Heart left ventricle (tissue), 13 donors: ENCODE measurements around the gene ZGPAT.

ENCODE experiments used
- POLR2A ChIP-seq, 2 donors: fragments of 450-650 bp; IDR thresholded peaks; one replicate each; pipeline ENCODE4 v1.6.1; 2017; ENCODE audit warnings: antibody characterized with exemption in 2 of 2, mild to moderate bottlenecking in 2 of 2, moderate library complexity in 2 of 2
- TF ChIP-seq, protein P1 (sequence below), 12 donors: fragments of 200-600 bp; sonication (generic) in 4 of 12; IDR thresholded peaks; one replicate each; pipeline versions ENCODE4 v1.5.0 to v1.8.0; 2018 to 2022; ENCODE audit warnings: antibody characterized with exemption in 12 of 12, mild to moderate bottlenecking in 5 of 12
- donor health status: ischemic (EF 13 %, LVEDD 7.1; RV severe dilation, severe dysfunction).
- donor health status: DM: no; HTN: yes; CAD: no.
- donor health status: DM: no; HTN: no; CAD: no.
- donor health status: ischemic (EF 25% LVEDD 6.9; RV normal size, moderate dysfunction).
- donor health status: ischemic (EF 25% LVEDD 5.7; RV mildly dilated, moderate dysfunction).
- donor health status: ischemic (EF 35%, LVEDD 5.7; RV mildly dilated, moderate dysfunction).
- donor health status: nonischemic (EF 11% LVEDD 7.7; RV severe dilation, severe dysfunction).
- donor health status: DM: yes; HTN: yes; CAD: no.
- donor health status: PGD.
- donor health status: ischemic (EF 29% LVEDD 5.4; RV normal size, mild dysfunction).
- donor health status: nonischemic (EF 23%, LVEDD 6.1; RV moderate dilation, normal function).

DNA sequence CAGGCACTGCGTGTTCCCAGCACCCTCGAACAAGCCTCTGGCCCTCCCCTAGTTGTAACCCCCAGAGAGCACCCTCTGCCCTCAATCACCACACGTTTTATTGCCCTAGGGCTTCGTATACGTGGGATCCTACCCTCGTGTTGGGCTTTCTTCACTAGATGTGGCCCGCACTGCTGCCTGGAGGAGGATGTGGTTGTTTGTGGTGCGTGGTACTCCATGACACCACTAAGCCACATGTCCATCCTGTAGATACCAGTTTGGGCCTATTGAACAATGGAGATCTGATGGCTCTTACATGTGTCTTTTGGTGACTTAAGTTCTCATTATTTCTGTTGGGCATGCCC lies 48.8 kb downstream of the ZGPAT start:
- TF ChIP-seq, protein P1, sequence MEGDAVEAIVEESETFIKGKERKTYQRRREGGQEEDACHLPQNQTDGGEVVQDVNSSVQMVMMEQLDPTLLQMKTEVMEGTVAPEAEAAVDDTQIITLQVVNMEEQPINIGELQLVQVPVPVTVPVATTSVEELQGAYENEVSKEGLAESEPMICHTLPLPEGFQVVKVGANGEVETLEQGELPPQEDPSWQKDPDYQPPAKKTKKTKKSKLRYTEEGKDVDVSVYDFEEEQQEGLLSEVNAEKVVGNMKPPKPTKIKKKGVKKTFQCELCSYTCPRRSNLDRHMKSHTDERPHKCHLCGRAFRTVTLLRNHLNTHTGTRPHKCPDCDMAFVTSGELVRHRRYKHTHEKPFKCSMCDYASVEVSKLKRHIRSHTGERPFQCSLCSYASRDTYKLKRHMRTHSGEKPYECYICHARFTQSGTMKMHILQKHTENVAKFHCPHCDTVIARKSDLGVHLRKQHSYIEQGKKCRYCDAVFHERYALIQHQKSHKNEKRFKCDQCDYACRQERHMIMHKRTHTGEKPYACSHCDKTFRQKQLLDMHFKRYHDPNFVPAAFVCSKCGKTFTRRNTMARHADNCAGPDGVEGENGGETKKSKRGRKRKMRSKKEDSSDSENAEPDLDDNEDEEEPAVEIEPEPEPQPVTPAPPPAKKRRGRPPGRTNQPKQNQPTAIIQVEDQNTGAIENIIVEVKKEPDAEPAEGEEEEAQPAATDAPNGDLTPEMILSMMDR (IDR thresholded peaks at IDR 0.05), result no peak
- TF ChIP-seq POLR2A (IDR thresholded peaks at IDR 0.05), result no peak
